K562 (cell line): ENCODE data around the gene SEC11A. TPM values are rescaled to one million over a fixed set of nuclear protein-coding genes. Genes with fewer than 3 reads are reported as not detected.

Source experiments
- ATF1 ChIP-seq, 2 experiments: fragments of 450-650 bp in 1 of 2; IDR thresholded peaks; 2 replicates each; pipeline ENCODE4 v1.6.1; 2016; ENCODE audit warnings: missing compliant biosample characterization in 1 of 2, missing genetic modification characterization in 1 of 2
- CBX2 ChIP-seq: fragments of 200-600 bp; sonication (generic); IDR thresholded peaks from one replicate; pipeline ENCODE4 v1.6.1; 2012; ENCODE audit warnings: mild to moderate bottlenecking, low read length, inconsistent platforms; ENCODE audit not compliant: insufficient read depth, poor library complexity, severe bottlenecking
- ELF4 ChIP-seq: fragments of 450-650 bp; formaldehyde crosslinking; IDR thresholded peaks from 2 replicates; pipeline ENCODE4 v1.4.0; 2022; ENCODE audit warnings: missing genetic modification characterization
- FOXK1 ChIP-seq: sonication (generic); formaldehyde crosslinking; IDR thresholded peaks from 2 replicates; pipeline ENCODE4 v1.8.0; 2022; ENCODE audit warnings: missing genetic modification reagents, mild to moderate bottlenecking, borderline replicate concordance
- HDAC8 ChIP-seq: fragments of 450-650 bp; IDR thresholded peaks from 2 replicates; pipeline ENCODE4 v1.6.1; 2016; ENCODE audit warnings: mild to moderate bottlenecking, missing genetic modification characterization, moderate library complexity, missing compliant biosample characterization
- JUNB ChIP-seq: fragments of 450-650 bp; formaldehyde crosslinking; conservative IDR thresholded peaks from 2 replicates; pipeline ENCODE4 v1.4.0; 2020; ENCODE audit warnings: mild to moderate bottlenecking
- KLF13 ChIP-seq: fragments of 450-650 bp; IDR thresholded peaks from 2 replicates; pipeline ENCODE4 v1.6.1; 2016; ENCODE audit warnings: missing genetic modification characterization, low read depth, mild to moderate bottlenecking, missing compliant biosample characterization, moderate library complexity, borderline replicate concordance
- MED1 ChIP-seq: sonication (generic); formaldehyde crosslinking; IDR thresholded peaks from 2 replicates; pipeline ENCODE4 v1.8.1; 2023; ENCODE audit warnings: missing genetic modification reagents, borderline replicate concordance
- MTA3 ChIP-seq: fragments of 450-650 bp; formaldehyde crosslinking; IDR thresholded peaks from 2 replicates; pipeline ENCODE4 v1.6.1; 2017; ENCODE audit warnings: mild to moderate bottlenecking, borderline replicate concordance
- PHB ChIP-seq: fragments of 250-450 bp; sonication (Bioruptor Pico); IDR thresholded peaks from 2 replicates; pipeline ENCODE4 v1.5.0; 2021
- TCF15 ChIP-seq: fragments of 250-450 bp; sonication (Bioruptor Pico); IDR thresholded peaks from 2 replicates; pipeline ENCODE4 v1.8.0; 2022; ENCODE audit warnings: moderate library complexity, mild to moderate bottlenecking, inconsistent platforms
- TGIF2 ChIP-seq: sonication (generic); formaldehyde crosslinking; IDR thresholded peaks from 2 replicates; pipeline ENCODE4 v1.8.1; 2022; ENCODE audit warnings: mild to moderate bottlenecking, missing genetic modification reagents, moderate library complexity
- USF2 ChIP-seq: sonication (generic); formaldehyde crosslinking; IDR thresholded peaks from 2 replicates; pipeline ENCODE4 v1.5.0; 2020; ENCODE audit warnings: missing genetic modification reagents
- XRCC3 ChIP-seq: fragments of 450-650 bp; IDR thresholded peaks from 2 replicates; pipeline ENCODE4 v1.6.1; 2017; ENCODE audit warnings: mild to moderate bottlenecking, moderate library complexity
- ZBTB7A ChIP-seq: IDR thresholded peaks from 2 replicates; pipeline ENCODE4 v1.6.1; 2011; ENCODE audit warnings: low read depth, mild to moderate bottlenecking, low read length, moderate library complexity, borderline replicate concordance; ENCODE audit not compliant: control insufficient read depth
- ZNF146 ChIP-seq: IDR thresholded peaks from one replicate; pipeline ENCODE4 v1.6.1; 2018; ENCODE audit warnings: missing compliant biosample characterization; ENCODE audit not compliant: unreplicated experiment
- ZNF644 ChIP-seq: fragments of 200-800 bp; sonication (Bioruptor generic); IDR thresholded peaks from 2 replicates; pipeline ENCODE4 v1.6.1; 2016; ENCODE audit warnings: low read depth, missing genetic modification characterization, missing compliant biosample characterization
- ZNF695 ChIP-seq: fragments of 450-650 bp; formaldehyde crosslinking; IDR thresholded peaks from 2 replicates; pipeline ENCODE4 v1.4.0; 2020; ENCODE audit warnings: mild to moderate bottlenecking, moderate library complexity
- polyA plus RNA-seq, 8 experiments: library from polyadenylated mRNA; depleted of rRNA in 4 of 8; stranded (reverse) in 5 of 8; unstranded in 3 of 8; fragments of >200 nt; fragmentation: Nextera tagmentation in 2 of 8; fragmentation: Illumina TruSeq in 1 of 8; extraction: Ambion mirVana in 2 of 8; extraction: Trizol in 1 of 8; gene quantifications; 2 replicates each; pipeline versions ENCODE4 v1.2.1 to v1.2.3, GENCODE V29; 2011 to 2014; ENCODE audit warnings: inconsistent platforms in 1 of 8, missing spikeins in 1 of 8
- total RNA-seq, 7 experiments: library from RNA; depleted of rRNA in 6 of 7; stranded (reverse); fragments of >200 nt in 6 of 7; fragmentation: Illumina TruSeq in 2 of 7; extraction: Trizol in 2 of 7; gene quantifications; 2 replicates each; pipeline versions ENCODE4 v1.2.1 to v1.2.3, GENCODE V29; 2011 to 2021; ENCODE audit warnings: low replicate concordance in 1 of 7
- TF ChIP-seq, protein P1 (sequence below): fragments of 450-650 bp; formaldehyde crosslinking; IDR thresholded peaks from 2 replicates; pipeline ENCODE4 v1.4.0; 2022; ENCODE audit warnings: mild to moderate bottlenecking, moderate library complexity
- TF ChIP-seq, protein P2 (sequence below): fragments of 250-450 bp; sonication (Bioruptor Pico); IDR thresholded peaks from 2 replicates; pipeline ENCODE4 v1.8.0; 2021; ENCODE audit warnings: borderline replicate concordance, mild to moderate bottlenecking, moderate library complexity; ENCODE audit not compliant: poor library complexity, severe bottlenecking
- TF ChIP-seq, protein P3 (sequence below): fragments of 250-450 bp; sonication (Bioruptor Pico); IDR thresholded peaks from 2 replicates; pipeline ENCODE4 v1.4.0; 2020; ENCODE audit warnings: mild to moderate bottlenecking

Gene SEC11A
- total and polyA plus RNA-seq, 9 of the 15 experiments (the other 6 are each of a cell fraction or from before 2014, with no cell fraction given): 175 to 310 (median 229) TPM

- TF ChIP-seq ZBTB7A (peak; percentile 87), PHB (CRISPR knock-in tag) (no peak), ATF1 (CRISPR knock-in tag; IDR thresholded peaks at IDR 0.05) (no peak), ATF1 (tag; IDR thresholded peaks at IDR 0.05) (peak; percentile 71), MED1 (CRISPR knock-in tag) (no peak), FOXK1 (CRISPR knock-in tag) (no peak), USF2 (CRISPR knock-in tag) (no peak), ZNF146 (CRISPR knock-in tag) (no peak), ELF4 (CRISPR knock-in tag) (0 out of 2 replicates have a peak, but pooled peaks have one; percentile 31), TGIF2 (CRISPR knock-in tag) (no peak), MTA3 (no peak; the same call in 1 of the 2 replicates), CBX2 (no peak), HDAC8 (tag) (no peak), ZNF644 (tag) (no peak), JUNB (no peak), KLF13 (tag) (no peak), XRCC3 (no peak), TCF15 (CRISPR knock-in tag) (no peak), ZNF695 (CRISPR knock-in tag) (no peak)
- TF ChIP-seq, protein P1, sequence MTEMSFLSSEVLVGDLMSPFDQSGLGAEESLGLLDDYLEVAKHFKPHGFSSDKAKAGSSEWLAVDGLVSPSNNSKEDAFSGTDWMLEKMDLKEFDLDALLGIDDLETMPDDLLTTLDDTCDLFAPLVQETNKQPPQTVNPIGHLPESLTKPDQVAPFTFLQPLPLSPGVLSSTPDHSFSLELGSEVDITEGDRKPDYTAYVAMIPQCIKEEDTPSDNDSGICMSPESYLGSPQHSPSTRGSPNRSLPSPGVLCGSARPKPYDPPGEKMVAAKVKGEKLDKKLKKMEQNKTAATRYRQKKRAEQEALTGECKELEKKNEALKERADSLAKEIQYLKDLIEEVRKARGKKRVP: no peak
- TF ChIP-seq, protein P2, sequence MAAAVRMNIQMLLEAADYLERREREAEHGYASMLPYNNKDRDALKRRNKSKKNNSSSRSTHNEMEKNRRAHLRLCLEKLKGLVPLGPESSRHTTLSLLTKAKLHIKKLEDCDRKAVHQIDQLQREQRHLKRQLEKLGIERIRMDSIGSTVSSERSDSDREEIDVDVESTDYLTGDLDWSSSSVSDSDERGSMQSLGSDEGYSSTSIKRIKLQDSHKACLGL (CRISPR knock-in tag): no peak
- TF ChIP-seq, protein P3, sequence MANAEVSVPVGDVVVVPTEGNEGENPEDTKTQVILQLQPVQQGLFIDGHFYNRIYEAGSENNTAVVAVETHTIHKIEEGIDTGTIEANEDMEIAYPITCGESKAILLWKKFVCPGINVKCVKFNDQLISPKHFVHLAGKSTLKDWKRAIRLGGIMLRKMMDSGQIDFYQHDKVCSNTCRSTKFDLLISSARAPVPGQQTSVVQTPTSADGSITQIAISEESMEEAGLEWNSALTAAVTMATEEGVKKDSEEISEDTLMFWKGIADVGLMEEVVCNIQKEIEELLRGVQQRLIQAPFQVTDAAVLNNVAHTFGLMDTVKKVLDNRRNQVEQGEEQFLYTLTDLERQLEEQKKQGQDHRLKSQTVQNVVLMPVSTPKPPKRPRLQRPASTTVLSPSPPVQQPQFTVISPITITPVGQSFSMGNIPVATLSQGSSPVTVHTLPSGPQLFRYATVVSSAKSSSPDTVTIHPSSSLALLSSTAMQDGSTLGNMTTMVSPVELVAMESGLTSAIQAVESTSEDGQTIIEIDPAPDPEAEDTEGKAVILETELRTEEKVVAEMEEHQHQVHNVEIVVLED (CRISPR knock-in tag): no peak
Measured at GRCh38 chr15:84747416-84748273, 31.7 kb upstream of the SEC11A start (continued).
